HK-2 (cell line): ENCODE measurements around the gene RBM12.

Experiments used
- DNase-seq: peaks from one replicate; pipeline ENCODE4 v3.0.0-alpha.2; 2018; ENCODE audit not compliant: unreplicated experiment

RBM12 gene

GRCh38 chr20:35653893-35654292 lies 10.8 kb downstream of the RBM12 start:
- no peak for DNase-seq

DNA sequence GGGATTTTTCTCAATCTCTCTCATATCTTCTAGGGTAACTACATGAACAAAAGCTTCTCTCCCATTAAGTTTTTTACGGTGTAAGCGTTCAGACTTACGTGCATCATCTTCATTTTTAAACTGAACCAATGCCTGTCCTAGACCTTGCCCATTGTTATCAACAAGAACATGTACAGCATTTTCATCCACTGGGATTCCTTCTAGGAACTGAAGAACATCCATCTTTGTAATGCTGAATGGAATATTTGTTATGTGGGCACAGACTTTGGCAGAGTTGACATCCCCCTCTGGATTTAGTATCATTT lies 11.3 kb downstream of the RBM12 start:
- DNase-seq: no peak

DNA sequence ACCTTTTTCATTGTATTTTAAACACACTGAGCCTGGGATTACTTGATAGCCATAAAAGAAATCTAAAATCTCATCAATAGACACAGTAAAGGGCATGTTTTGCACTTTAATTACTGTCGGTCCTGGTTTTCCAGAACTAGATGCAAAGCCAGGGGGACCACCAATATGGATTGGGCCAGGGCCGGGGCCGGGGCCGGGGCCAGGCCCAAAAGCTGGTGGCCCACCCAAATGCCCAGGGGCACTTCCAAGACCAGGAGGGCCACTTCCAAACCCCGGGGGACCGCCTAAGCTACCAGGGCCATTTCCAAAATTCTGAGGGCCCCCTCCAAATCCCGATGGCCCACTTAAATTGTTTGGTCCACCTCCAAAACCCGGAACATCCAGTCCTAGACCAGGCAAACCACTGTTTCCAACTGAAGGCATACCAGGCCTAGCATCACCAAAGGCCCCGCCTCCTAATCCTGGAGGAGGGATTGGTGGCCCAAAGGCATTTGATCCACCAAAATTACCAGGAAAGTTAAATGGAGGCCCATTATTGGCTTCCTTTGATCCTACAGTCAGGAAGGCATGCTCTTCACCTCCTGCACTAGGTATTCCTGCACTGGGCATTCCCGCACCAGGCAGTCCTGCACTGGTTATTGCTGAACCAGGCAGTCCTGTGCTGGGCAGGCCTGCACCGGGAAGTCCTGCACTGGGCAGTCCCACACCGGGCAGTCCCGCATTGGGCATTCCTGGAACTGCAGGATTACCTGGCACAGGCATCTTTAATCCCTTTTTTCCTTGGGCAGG lies 11.9 kb downstream of the RBM12 start:
- no peak for DNase-seq

GRCh38 chr20:35651958-35652357 lies 12.7 kb downstream of the RBM12 start:
- no peak for DNase-seq

GRCh38 chr20:35650632-35651031 lies 14.1 kb downstream of the RBM12 start:
- DNase-seq: no peak

- DNase-seq: no peak
Observed at GRCh38 chr20:35648836-35649235, 15.9 kb downstream of the RBM12 start.

GRCh38 chr20:35644806-35645205 lies 19.9 kb downstream of the RBM12 start:
- DNase-seq: no peak

GRCh38 chr20:35643045-35643444 lies 21.7 kb downstream of the RBM12 start:
- no peak for DNase-seq

DNA sequence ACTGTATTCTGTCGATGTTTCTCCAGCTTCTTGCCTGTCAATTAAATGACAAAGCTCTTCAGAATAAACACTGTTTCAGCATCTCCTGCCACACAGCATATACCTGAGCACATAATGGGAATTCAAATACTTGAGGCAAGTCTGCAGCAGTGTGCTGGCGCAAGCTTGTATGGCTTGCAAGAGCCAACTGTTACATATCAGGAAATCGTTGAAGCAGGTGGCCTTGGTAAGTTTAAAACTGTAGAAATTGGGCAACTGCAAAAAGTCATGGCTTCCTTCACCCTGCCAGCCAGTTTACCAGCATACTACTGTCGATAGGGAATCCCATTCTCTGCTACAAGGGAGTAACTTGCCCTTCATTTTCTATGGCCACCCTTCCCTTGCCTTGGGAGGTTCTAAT lies 23.0 kb downstream of the RBM12 start:
- no peak for DNase-seq

GRCh38 chr20:35640724-35641123 lies 24.0 kb downstream of the RBM12 start:
- no peak for DNase-seq

DNA sequence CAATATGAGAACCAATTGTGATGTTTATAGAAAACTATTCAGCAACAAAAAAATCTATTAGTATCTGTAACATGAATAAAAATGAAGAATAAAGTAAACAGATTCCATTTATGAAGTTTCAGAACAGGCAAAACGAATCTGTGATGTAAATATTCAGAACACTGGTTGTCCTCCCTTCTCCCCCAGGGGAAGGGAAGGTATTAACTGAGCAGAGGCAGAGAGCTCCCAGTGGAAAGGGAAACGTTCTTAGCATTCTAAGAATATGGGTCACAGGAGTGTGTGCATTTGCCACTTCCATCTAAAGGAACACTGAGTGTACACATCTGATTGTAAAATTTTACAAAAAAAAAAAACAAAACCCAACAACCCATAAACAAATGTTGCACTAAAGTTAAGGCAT lies 25.9 kb downstream of the RBM12 start:
- no peak for DNase-seq

- no peak for DNase-seq
Observed at GRCh38 chr20:35637276-35637675, 27.4 kb downstream of the RBM12 start.

DNA sequence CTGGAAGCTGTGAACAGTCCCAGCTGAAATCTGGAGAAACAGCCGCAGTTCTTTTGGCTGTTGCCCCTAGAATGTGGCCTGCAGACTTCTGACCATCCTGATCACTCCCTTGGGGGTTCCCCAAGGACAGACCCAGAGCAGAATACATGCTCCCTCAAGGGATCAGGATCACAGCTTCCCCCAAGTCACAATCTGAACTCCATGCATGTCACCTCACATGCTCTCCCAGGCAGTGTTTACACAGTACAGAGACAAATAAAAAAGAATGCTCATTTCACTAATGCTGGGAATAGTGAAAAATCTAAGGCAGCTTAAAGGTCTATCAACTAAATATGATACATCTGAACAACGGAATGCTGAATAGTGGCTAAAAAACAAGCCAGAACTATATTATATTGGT lies 28.6 kb downstream of the RBM12 start:
- no peak for DNase-seq

DNA sequence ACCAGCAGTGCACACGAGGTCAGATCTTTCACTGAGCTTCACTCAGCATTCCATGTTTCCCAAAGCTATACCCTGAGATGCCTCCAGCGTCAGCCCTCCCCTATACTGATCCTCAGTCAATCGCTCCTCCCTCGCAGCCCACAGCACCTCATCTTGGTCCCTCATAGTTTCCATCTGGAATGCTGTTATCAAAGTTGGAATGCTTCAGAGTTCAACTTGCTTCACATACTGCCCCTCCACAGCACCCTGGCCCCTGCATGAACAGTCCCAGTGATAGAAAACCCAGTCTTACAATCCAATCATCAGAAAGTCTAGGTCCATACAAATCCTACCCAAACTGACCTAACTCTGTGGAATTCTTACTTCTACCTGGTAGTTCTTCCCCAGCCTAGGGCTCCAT lies 29.0 kb downstream of the RBM12 start:
- DNase-seq: no peak

DNA sequence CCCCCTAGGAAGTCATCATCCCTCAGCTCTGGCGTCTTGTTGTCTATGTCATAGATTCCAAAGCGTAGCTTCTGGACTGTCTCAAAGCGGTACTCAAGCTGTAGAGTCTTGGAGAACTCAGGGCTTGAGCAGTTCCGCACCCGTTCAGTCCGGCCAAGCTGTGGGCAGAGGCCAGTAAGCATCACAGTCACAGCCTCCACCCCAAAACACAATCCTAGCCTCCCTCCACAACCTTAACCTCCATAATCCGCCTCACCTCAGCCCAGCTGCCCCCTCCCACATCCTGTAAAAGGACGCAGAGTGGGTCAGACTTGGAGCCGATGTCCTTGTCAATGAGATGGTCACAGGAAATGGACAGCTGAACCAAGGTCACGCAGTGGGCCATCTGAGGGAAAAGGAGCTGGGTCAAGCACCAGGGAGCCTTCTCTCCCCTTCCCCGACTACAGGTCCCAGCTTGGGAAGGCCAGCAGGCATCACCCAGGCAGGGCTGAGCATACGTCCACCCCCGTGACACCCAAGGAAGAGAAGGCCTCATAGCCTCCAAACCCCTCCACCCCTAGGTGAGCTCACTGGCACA lies 32.1 kb downstream of the RBM12 start:
- no peak for DNase-seq

DNA sequence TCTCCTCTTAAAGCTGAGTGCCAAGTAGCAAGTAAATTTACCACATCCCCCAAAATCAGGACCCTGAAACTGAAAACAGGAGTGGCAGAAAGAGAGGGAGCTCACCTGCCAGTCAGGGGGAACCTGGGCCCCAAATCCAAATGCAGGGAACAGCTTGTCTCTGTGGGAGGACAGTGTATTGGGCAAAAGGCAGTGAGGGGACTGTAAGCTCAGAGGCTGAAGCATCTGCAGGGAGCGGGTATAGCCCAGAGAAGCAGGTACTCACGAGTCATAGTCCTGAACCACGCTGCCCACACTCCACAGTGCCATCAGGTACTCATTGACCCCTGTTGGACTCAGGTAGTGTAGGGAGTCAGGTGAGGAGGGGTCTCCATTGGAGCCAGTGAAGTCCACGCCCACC lies 34.1 kb downstream of the RBM12 start:
- DNase-seq: no peak

DNA sequence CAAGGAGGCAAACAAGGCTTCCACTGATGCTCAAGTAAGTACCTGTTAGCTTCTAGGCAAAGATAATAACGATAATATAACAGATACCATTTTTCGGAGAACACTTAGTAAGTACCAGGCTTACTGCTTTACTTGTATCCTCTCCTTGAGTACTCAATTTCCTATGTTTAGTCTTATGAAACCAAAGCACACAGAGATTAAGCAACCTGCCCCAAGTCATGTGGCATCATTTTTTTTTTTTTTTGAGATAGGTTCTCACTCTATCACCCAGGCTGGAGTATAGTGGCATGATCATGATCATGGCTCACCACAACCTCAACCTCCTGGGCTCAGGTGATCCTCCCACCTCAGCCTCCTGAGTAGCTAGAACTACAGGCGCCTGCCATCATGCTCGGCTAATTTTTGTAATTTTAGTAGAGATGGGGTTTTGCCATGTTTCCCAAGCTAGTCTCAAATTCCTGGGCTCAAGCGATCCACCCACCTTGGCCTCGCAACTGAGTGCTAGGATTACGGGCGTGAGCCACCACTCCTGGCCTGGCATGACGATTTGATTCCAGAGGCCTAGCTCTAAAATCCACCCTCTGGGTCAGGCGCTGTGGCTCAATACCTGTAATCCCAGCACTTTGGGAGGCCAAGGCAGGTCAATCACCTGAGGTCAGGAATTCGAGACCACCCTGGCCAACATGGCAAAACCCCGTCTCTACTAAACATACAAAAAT lies 35.1 kb downstream of the RBM12 start:
- no peak for DNase-seq

- no peak for DNase-seq
Observed at GRCh38 chr20:35627121-35627520, 37.6 kb downstream of the RBM12 start.

DNA sequence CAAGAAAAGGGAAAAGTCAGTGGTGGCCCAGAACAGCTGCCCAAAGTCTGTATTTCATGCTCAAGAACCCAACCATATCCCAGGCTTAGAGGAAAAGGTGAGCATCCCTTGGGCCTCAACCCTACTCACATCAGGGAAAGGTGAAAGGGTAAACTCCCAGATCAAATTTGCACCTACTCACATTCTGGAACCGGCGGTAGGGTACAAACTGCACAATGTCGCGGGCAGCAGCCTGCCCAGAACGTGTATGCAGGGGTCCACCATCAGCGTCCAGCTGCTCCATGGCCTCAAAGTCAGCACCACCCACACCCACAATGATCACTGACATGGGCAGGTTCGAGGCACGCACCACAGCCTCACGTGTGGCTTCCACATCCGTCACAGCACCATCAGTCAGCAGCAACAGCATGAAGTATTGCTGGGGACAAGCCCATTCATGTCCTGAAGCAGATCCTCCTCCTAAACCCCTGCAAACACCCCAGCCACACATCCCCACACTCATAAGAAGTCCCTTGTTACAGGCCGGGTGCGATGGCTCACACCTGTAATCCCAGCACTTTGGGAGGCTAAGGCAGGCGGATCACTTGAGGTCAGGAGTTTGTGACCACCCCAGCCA lies 38.2 kb downstream of the RBM12 start:
- no peak for DNase-seq

- DNase-seq: no peak
Observed at GRCh38 chr20:35625584-35626385, 38.9 kb downstream of the RBM12 start.

DNA sequence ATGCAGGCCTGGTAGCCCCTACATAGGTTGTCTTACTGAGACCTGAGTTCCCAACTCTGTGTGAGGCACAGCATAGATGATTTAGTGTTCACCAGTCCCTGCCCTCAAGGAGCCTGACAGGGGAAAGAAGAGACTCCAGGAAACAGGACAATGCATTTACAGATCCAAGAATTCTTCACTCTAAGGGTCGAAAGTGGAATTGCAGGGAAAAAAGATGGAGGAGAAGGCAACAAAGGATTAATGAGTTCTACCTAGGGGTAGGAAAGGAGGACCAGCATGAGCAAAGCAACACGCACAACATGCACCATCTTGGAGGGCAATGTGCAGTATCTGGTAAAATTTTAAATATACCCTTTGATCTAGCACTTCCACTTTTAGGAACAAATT lies 43.1 kb downstream of the RBM12 start:
- DNase-seq: no peak
